ENCODE results near the gene GTF2F2.
A peak's percentile ranks its signal among the peaks of the same experiment; 100 is the strongest.
"Not testable (repeated sequence)": the region's sequence is repeated elsewhere in the genome, so short reads cannot be mapped to it uniquely, and the experiment has no call there.

The GTF2F2 gene

DNA sequence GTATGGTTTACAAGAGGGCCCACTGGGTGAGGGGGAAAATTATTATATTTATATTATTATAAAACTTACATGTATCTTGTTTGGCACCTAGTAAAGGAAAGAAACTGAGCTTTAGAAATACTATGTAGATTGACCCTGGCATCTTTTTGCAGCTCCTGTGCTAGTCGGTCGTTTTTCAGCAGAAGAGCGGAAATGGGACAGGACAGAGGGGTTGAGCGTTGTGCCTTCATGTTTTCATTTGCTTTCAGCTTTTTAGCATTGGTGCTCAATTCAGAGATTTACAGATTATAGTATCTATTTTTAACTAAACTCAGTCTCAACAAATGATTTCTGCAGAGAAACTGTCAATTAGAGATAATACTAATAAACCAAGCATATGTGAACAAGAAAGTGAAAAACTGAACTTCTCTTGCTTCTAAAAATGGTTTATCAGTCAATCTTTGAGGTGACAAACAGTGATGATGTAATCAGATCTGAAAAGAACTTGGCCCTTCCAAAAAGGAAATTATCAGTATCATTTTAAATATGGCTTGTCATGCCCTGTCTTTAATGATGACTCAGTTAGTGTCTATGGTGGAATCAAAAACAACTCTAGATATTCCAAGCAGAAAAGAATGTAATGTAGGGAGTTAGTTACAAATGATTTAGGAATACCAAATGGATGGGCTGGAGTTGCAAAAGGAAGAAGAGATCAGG is 137.5 kb downstream of the GTF2F2 start:
- no peak for DNase-seq

DNA sequence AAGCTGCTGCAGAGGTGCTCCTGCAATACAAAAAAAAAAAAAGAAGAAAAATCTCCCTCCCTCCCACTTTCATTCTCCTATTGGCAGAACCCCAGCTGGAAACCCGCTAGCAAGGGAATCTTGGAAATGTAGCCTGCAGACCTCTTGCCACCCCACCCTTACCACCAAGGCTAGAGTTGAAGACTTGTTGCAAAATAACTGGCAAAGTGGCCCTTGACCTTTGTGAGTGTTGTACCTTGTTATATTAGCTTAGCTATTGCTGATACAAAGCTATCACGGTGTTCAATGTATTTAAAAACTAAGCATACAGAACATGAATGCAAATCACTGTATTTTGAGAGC is 138.0 kb downstream of the GTF2F2 start:
- DNase-seq = no peak

DNA sequence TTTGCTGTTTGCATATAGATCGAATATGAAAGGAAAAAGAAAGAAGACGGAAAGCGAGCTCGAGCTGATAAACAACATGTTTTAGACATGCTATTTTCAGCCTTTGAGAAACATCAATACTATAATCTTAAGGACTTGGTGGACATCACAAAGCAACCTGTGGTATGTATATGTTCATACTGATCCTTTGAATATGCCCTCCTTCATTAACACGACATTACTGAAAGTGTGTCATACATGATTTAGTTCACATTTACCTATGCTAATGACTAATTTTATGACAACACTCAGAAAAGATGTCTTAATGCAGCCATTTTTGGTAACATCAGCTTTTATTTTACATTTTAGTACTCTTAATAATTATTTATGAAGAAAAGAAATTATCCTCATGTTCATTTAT is 146.9 kb downstream of the GTF2F2 start:
- DNase-seq = no peak

DNA sequence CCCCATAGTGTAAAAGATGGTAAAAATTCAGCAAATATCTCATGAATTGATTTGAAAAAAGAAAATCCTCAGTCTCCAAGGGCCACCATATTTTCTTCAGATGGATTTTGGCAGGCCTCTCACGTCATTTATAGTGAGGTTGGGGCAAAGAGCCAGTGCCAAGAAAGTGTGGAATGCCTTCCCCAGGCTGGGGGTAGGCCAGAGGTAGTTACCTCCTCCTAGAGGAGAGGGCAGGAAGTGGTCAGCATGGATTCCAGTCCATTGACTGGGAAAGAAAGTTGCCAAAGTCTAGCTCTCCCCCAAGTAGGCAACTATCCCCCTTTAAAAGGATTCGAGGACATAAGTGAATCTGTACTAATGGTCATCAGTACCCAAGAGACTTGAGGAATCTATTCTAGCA is 148.9 kb downstream of the GTF2F2 start:
- DNase-seq = no peak

GRCh38 chr13:45276913-45277312 is 156.6 kb downstream of the GTF2F2 start:
- DNase-seq = no peak

GRCh38 chr13:45278096-45278645 is 157.9 kb downstream of the GTF2F2 start:
- DNase-seq = no peak

- no peak for DNase-seq
Observed at GRCh38 chr13:45280011-45280410, 159.7 kb downstream of the GTF2F2 start.

- peak; percentile 73 for DNase-seq
Observed at GRCh38 chr13:45280751-45281634, 160.7 kb downstream of the GTF2F2 start.

GRCh38 chr13:45282994-45283393 is 162.7 kb downstream of the GTF2F2 start:
- DNase-seq = no peak

DNA sequence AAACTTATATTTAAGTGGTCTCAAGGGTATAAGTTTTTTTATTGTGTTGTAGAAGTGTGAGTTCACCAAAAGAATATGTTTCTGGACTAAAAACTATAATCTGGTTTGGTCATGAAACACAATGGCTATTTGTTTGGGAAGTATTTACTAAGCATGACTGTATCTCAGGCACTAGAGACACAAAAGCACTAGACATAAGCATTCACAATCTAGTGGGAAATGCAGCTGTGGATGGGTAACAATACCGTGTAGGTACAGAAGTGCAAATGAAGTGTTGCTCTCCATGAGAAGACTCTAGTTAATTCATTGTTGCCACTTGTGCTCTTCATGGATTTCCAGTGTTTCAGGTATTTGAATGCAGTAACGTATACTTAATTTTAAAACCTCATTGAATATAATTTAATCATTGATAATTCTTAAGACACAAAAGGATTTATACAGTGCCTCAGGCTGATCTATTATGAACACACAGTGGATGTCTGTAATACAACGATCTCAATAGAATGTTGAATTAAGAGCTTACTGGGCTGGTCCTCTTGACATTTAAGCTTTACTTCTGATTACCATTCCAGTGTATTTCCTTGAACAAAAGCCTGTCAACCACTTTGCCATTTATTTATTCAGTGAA is 169.7 kb downstream of the GTF2F2 start:
- DNase-seq = no peak

- DNase-seq = no peak
Observed at GRCh38 chr13:45292176-45292575, 171.9 kb downstream of the GTF2F2 start.

GRCh38 chr13:45295536-45295935 is 175.2 kb downstream of the GTF2F2 start:
- DNase-seq = no peak

DNA sequence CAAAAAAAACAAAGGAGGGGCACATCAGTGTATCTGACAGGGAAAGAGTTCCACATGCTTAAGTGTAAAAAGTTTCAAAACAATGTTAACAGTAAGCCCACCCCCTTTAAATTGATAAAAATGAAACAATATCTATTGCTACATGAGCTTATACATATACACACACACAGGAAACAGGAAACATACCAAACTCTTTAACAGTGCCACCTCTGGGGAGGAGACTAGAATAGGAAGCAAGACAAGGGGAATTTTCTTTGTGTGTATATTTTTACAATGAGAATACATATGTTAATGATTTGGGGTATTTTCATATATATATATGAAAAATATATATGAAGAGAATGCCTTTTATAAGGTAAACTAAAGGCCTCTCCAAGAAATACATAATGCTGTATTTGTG is 175.9 kb downstream of the GTF2F2 start:
- no peak for DNase-seq

DNA sequence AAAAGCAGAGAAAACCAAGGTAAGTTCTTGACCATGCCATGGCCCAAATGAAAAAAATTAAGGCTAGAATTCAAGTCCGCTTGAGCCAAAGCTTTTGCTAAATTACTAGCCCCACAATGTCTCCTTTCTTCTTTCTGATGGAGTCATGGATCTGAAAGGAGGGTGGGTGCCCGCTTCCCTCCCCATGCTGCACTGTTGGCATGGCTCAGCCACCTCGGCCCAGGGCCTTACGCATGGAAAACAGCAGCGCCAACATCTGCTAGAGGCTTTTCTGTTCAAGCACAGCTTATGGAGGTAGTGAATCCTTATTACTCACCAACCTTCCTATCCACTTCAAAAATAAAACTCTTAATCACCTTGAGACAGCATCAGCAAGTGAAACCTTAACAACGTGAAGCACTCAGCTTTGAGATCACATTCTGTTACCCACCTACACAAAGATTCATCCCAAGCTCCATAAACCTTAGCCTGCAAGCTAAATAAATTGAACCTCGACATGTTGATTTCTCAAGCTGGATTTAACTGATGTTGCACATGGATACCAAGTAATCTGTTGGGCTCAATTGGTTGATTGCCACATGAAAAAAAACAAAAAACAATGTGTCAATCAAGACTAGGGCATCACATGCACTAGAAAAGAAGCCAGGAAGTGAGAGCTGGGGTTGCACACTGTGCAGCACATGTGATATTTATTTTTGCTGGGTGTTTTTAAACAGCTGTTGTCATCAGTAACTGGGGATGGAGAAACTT is 177.3 kb downstream of the GTF2F2 start:
- peak; percentile 17 for DNase-seq

- no peak for DNase-seq
Observed at GRCh38 chr13:45298206-45298505, 177.8 kb downstream of the GTF2F2 start.

DNA sequence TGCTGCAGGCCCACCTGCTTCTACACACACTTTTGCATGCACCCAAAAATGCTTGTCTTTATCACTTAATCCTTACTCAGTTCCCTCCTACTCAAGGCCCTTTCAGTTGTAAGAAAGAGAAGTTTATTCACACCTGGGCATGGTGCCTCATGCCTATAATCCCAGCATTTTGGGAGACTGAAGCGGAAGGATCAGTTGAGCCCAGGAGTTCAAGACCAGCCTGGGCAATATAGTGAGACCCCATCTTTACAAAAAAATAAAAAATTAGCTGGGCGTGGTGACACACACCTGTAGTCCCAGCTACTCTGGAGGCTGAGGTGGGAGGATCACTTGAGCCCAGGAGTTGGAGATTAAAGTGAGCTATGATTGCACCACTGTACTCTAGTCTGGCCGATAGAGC is 178.2 kb downstream of the GTF2F2 start:
- DNase-seq = not testable (repeated sequence)

- no peak for DNase-seq
Observed at GRCh38 chr13:45299194-45299593, 178.9 kb downstream of the GTF2F2 start.

GRCh38 chr13:45300190-45300985 is 180.1 kb downstream of the GTF2F2 start:
- DNase-seq = no peak

- DNase-seq = no peak
Observed at GRCh38 chr13:45301263-45301662, 181.0 kb downstream of the GTF2F2 start.

GRCh38 chr13:45302507-45302906 is 182.2 kb downstream of the GTF2F2 start:
- no peak for DNase-seq

DNA sequence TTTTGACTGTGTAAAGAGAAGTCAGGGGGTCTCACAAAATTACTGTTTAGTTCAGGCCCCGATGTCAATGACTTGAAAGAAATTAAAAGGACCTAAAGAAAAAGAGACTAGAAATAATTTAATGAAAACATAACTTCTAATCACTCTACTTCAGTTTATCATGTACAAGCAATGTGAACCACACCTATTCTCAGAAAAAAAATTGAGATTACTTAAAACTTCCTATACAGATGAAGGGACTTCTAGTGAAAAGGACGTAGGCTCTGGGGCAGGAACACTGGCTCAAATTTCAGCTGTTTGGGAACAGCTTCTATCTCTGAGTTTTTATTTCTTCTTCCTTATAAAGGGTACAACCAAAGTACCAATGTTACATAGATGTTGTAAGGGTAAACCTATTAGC is 182.7 kb downstream of the GTF2F2 start:
- DNase-seq = no peak

- DNase-seq = no peak
Observed at GRCh38 chr13:45303866-45304265, 183.6 kb downstream of the GTF2F2 start.

All from stimulated activated CD4-positive, alpha-beta T cell treated with anti-CD3 and anti-CD28 coated beads, Interleukin-4, amount 100 ng/mL, for 24 hours (primary cell).